GM12878 (cell line): ENCODE data around the gene ESYT3. TPM values are rescaled to one million over a fixed set of nuclear protein-coding genes. Genes with fewer than 3 reads are reported as not detected.

Experiments used
- ATAC-seq: fragments of 200-7000 bp; cut with Tn5 transposase; 3 replicates; pipeline ENCODE4 v1.9.1; 2020; ENCODE audit warnings: mild to moderate bottlenecking, moderate library complexity
- BruUV-seq: library from RNA; stranded (reverse); fragments of 400-500 nt; replicated peaks from 2 replicates; lab custom pipeline; 2021; lab: Mats Ljungman, UMichigan
- CTCF ChIA-PET: fragments of 300-600 bp; sonication (Branson Sonifier 250); formaldehyde crosslinking; extraction: SDS; loops from one replicate; lab custom pipeline; 2021; ENCODE audit warnings: inconsistent platforms; lab: Yijun Ruan, JAX
- POLR2A ChIA-PET: fragments of 350-600 bp; formaldehyde crosslinking; extraction: SDS; loops from one replicate; lab custom pipeline; 2021; ENCODE audit warnings: inconsistent platforms; lab: Charles Lee
- RAD21 ChIA-PET: fragments of 300-600 bp; sonication (Branson Sonifier 250); formaldehyde crosslinking; loops from one replicate; lab custom pipeline; 2023; ENCODE audit warnings: antibody characterized with exemption; ENCODE audit not compliant: unreplicated experiment; lab: Charles Lee
- SMC1A ChIA-PET: fragments of 300-600 bp; sonication (Branson Sonifier 250); formaldehyde crosslinking; loops from one replicate; lab custom pipeline; 2023; ENCODE audit not compliant: unreplicated experiment, uncharacterized antibody; lab: Charles Lee
- DNase-seq: peaks from one replicate; pipeline ENCODE4 v3.0.0-alpha.2; 2011; ENCODE audit warnings: low read depth, low spot score
- FAIRE-seq: peaks from 3 replicates; lab custom pipeline; 2011; peaks lifted over from hg19 to GRCh38; lab: Jason Lieb, UNC
- H2AFZ ChIP-seq: 2 replicates; pipeline ENCODE4 v1.6.0; 2011; ENCODE audit warnings: low read depth, low read length, control low read depth; ENCODE audit not compliant: control insufficient read depth
- H3K27ac ChIP-seq: 2 replicates; pipeline ENCODE4 v1.5.1; 2011; ENCODE audit warnings: control low read depth; ENCODE audit not compliant: control insufficient read depth, insufficient read depth
- H3K27me3 ChIP-seq, 2 experiments: replicated peaks in 1 of 2; 2 replicates each; pipeline versions ENCODE4 v1.6.0 to v1.6.1; 2011; ENCODE audit warnings: low read length in 1 of 2; ENCODE audit not compliant: control insufficient read depth in 2 of 2, insufficient read depth in 2 of 2
- H3K36me3 ChIP-seq, 2 experiments: 2 replicates each; pipeline ENCODE4 v1.5.1; 2011; ENCODE audit warnings: low read length in 1 of 2; ENCODE audit not compliant: control insufficient read depth in 2 of 2, insufficient read depth in 2 of 2
- H3K4me1 ChIP-seq: 2 replicates; pipeline ENCODE4 v1.6.1; 2011; ENCODE audit warnings: mild to moderate bottlenecking, low read length, moderate library complexity, mixed read lengths; ENCODE audit not compliant: control insufficient read depth, insufficient read depth
- H3K4me2 ChIP-seq: 2 replicates; pipeline ENCODE4 v1.6.0; 2011; ENCODE audit warnings: control low read depth; ENCODE audit not compliant: control insufficient read depth, insufficient read depth
- H3K4me3 ChIP-seq: fragments of 200-600 bp; sonication (generic); 2 replicates; pipeline ENCODE4 v1.5.1; 2016
- H3K79me2 ChIP-seq: 2 replicates; pipeline ENCODE4 v1.6.0; 2011; ENCODE audit warnings: low read length; ENCODE audit not compliant: control insufficient read depth, insufficient read depth
- H3K9ac ChIP-seq: 2 replicates; pipeline ENCODE4 v1.8.0; 2011; ENCODE audit warnings: low read length, control low read depth, mixed read lengths; ENCODE audit not compliant: control insufficient read depth, insufficient read depth
- H3K9me3 ChIP-seq: replicated peaks from 3 replicates; pipeline ENCODE4 v1.5.1; 2011; ENCODE audit warnings: mild to moderate bottlenecking, low read length; ENCODE audit not compliant: control insufficient read depth, insufficient read depth
- H4K20me1 ChIP-seq: 2 replicates; pipeline ENCODE4 v1.6.0; 2011; ENCODE audit not compliant: control insufficient read depth, insufficient read depth
- CEBPB ChIP-seq, 2 experiments: fragments of 150-350 bp in 1 of 2; IDR thresholded peaks; 2 replicates each; pipeline ENCODE4 v1.6.1; 2012 to 2014; ENCODE audit warnings: low read depth in 2 of 2, low read length in 2 of 2, borderline replicate concordance in 1 of 2, inconsistent platforms in 1 of 2
- CHD4 ChIP-seq: fragments of 200-600 bp; sonication (generic); IDR thresholded peaks from 2 replicates; pipeline ENCODE4 v1.6.1; 2016; ENCODE audit warnings: mild to moderate bottlenecking
- CREM ChIP-seq: IDR thresholded peaks from 2 replicates; pipeline ENCODE4 v1.6.1; 2014; ENCODE audit warnings: antibody characterized with exemption, low read depth
- GABPA ChIP-seq: IDR thresholded peaks from 2 replicates; pipeline ENCODE4 v1.6.1; 2014; ENCODE audit warnings: antibody characterized with exemption, low read depth, mild to moderate bottlenecking, inconsistent platforms
- HCFC1 ChIP-seq: fragments of 150-350 bp; IDR thresholded peaks from 2 replicates; pipeline ENCODE4 v1.6.1; 2014; ENCODE audit warnings: low read length
- IKZF2 ChIP-seq, 2 experiments: fragments of 450-650 bp; IDR thresholded peaks; 2 replicates each; pipeline ENCODE4 v1.6.1; 2017; ENCODE audit warnings: mild to moderate bottlenecking in 2 of 2, moderate library complexity in 2 of 2
- KLF5 ChIP-seq: fragments of 450-650 bp; IDR thresholded peaks from 2 replicates; pipeline ENCODE4 v1.6.1; 2014; ENCODE audit warnings: mild to moderate bottlenecking; ENCODE audit not compliant: partially characterized antibody
- NRF1 ChIP-seq: conservative IDR thresholded peaks from 2 replicates; pipeline ENCODE4 v1.6.1; 2011; ENCODE audit warnings: mild to moderate bottlenecking, low read depth, low read length, improper control_type of control experiment
- SP1 ChIP-seq: IDR thresholded peaks from one replicate; pipeline ENCODE4 v1.6.1; 2011; ENCODE audit warnings: low read depth, low read length
- SRF ChIP-seq, 2 experiments: IDR thresholded peaks; 2 replicates each; pipeline ENCODE4 v1.6.1; 2011; ENCODE audit warnings: low read depth in 2 of 2, low read length in 2 of 2, mild to moderate bottlenecking in 1 of 2, moderate library complexity in 1 of 2
- TARDBP ChIP-seq: IDR thresholded peaks from 2 replicates; pipeline ENCODE4 v1.6.1; 2016; ENCODE audit warnings: borderline replicate concordance
- ZBED1 ChIP-seq: IDR thresholded peaks from 2 replicates; pipeline ENCODE4 v1.6.1; 2016; ENCODE audit warnings: borderline replicate concordance
- WGBS: methylation state at CpG from one replicate; pipeline ENCODE4 v1.1.6; 2016; ENCODE audit warnings: low lambda C conversion rate; ENCODE audit not compliant: insufficient replicate concordance, insufficient coverage; ENCODE audit errors: missing lambda C conversion rate; 5-methylcytosine and 5-hydroxymethylcytosine counted together
- in situ Hi-C: fragments of 300-500 bp; cut with MboI; formaldehyde crosslinking; loops from 9 replicates; pipeline ENCODE4 v1.14.3; 2018; ENCODE audit warnings: mixed read lengths
- intact Hi-C: fragments of 100-400 bp; cut with micrococcal nuclease; formaldehyde crosslinking; loops from one replicate; pipeline ENCODE4 v1.14.2; 2022; ENCODE audit not compliant: unreplicated experiment
- polyA plus RNA-seq, 11 experiments: library from polyadenylated mRNA; depleted of rRNA in 4 of 11; unstranded in 6 of 11; stranded (reverse) in 5 of 11; fragments of >200 nt; fragmentation: Nextera tagmentation in 4 of 11; fragmentation: Illumina TruSeq in 1 of 11; extraction: Ambion mirVana in 4 of 11; extraction: Trizol in 1 of 11; gene quantifications; 1 replicate in 1 of 11; 2 replicates in 10 of 11; pipeline versions ENCODE4 v1.2.1 to v1.2.3, GENCODE V29; 2011 to 2016; ENCODE audit warnings: inconsistent platforms in 2 of 11, missing spikeins in 2 of 11, low read depth in 1 of 11
- total RNA-seq, 4 experiments: library from RNA; depleted of rRNA in 3 of 4; stranded (reverse); fragments of >200 nt in 3 of 4; fragmentation: Illumina TruSeq in 1 of 4; extraction: Trizol in 1 of 4; gene quantifications; 2 replicates each; pipeline versions ENCODE4 v1.2.1 to v1.2.3, GENCODE V29; 2013 to 2021
- TF ChIP-seq, protein P1 (sequence below): fragments of 450-650 bp; conservative IDR thresholded peaks from 2 replicates; pipeline ENCODE4 v1.6.1; 2017; ENCODE audit warnings: mild to moderate bottlenecking, moderate library complexity
- TF ChIP-seq, protein P2 (sequence below): fragments of 450-650 bp; IDR thresholded peaks from 2 replicates; pipeline ENCODE4 v1.6.1; 2018; ENCODE audit warnings: mild to moderate bottlenecking, low read depth, moderate library complexity; ENCODE audit not compliant: partially characterized antibody
- TF ChIP-seq, protein P3 (sequence below): fragments of 450-650 bp; formaldehyde crosslinking; IDR thresholded peaks from 2 replicates; pipeline ENCODE4 v1.5.0; 2022; ENCODE audit warnings: mild to moderate bottlenecking, missing genetic modification characterization

ESYT3 gene
- total and polyA plus RNA-seq, 10 of the 15 experiments (the other 5 are each of a cell fraction or from before 2014, with no cell fraction given): not detected

DNA sequence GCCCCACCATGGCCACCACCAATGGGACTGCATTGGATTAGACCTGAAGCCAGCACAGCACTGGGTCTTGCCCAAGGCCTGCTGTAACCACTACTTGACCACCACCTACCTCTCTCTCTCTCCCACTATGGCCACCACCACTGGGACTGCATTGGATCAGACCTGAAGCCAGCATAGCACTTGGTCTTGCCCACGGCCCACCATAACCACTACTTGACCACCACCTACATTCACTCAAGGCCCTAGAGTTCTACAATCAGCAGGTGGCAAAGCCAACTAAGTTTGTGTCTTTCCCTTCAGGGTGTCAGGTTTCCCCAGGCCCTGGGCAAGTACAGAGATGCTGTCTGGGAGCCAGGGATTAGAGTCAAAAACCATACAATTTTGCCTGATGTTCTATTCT, 57.6 kb downstream of the ESYT3 start:
- H3K4me2 ChIP-seq: no peak overlapping the region
- ChIA-PET CTCF (no interaction called here), POLR2A (no interaction called here), RAD21 (no interaction called here), SMC1A (no interaction called here)
- H3K9me3 ChIP-seq: peaks cover 3% of the 10 kb centered on the region; the same call in 1 of the 3 replicates
- in situ Hi-C loops: no loop called here
- no peak for ATAC-seq
- H3K79me2 ChIP-seq: no peaks in the 10 kb centered on the region
- no peak overlapping the region for H3K4me3 ChIP-seq
- no peak for FAIRE-seq
- DNase-seq: no peak
- H3K4me1 ChIP-seq: no peaks in the 10 kb centered on the region
- TF ChIP-seq CEBPB (IDR thresholded peaks at IDR 0.05; ENCODE audit: borderline replicate concordance in 1 of 2, low read depth in 2 of 2, low read length in 2 of 2): no peak
- no peak for TF ChIP-seq KLF5
- TF ChIP-seq, protein P1, sequence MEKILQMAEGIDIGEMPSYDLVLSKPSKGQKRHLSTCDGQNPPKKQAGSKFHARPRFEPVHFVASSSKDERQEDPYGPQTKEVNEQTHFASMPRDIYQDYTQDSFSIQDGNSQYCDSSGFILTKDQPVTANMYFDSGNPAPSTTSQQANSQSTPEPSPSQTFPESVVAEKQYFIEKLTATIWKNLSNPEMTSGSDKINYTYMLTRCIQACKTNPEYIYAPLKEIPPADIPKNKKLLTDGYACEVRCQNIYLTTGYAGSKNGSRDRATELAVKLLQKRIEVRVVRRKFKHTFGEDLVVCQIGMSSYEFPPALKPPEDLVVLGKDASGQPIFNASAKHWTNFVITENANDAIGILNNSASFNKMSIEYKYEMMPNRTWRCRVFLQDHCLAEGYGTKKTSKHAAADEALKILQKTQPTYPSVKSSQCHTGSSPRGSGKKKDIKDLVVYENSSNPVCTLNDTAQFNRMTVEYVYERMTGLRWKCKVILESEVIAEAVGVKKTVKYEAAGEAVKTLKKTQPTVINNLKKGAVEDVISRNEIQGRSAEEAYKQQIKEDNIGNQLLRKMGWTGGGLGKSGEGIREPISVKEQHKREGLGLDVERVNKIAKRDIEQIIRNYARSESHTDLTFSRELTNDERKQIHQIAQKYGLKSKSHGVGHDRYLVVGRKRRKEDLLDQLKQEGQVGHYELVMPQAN: no peak
- no peak for TF ChIP-seq CHD4
- TF ChIP-seq HCFC1: no peak
- no peak for TF ChIP-seq GABPA
- TF ChIP-seq SRF (IDR thresholded peaks at IDR 0.05; ENCODE audit: low read depth in 2 of 2, low read length in 2 of 2): no peak
- no peak for TF ChIP-seq ZBED1
- TF ChIP-seq TARDBP: no peak
- TF ChIP-seq CREM: no peak
- TF ChIP-seq IKZF2 (IDR thresholded peaks at IDR 0.05): no peak
- TF ChIP-seq, protein P2, sequence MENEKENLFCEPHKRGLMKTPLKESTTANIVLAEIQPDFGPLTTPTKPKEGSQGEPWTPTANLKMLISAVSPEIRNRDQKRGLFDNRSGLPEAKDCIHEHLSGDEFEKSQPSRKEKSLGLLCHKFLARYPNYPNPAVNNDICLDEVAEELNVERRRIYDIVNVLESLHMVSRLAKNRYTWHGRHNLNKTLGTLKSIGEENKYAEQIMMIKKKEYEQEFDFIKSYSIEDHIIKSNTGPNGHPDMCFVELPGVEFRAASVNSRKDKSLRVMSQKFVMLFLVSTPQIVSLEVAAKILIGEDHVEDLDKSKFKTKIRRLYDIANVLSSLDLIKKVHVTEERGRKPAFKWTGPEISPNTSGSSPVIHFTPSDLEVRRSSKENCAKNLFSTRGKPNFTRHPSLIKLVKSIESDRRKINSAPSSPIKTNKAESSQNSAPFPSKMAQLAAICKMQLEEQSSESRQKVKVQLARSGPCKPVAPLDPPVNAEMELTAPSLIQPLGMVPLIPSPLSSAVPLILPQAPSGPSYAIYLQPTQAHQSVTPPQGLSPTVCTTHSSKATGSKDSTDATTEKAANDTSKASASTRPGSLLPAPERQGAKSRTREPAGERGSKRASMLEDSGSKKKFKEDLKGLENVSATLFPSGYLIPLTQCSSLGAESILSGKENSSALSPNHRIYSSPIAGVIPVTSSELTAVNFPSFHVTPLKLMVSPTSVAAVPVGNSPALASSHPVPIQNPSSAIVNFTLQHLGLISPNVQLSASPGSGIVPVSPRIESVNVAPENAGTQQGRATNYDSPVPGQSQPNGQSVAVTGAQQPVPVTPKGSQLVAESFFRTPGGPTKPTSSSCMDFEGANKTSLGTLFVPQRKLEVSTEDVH: no peak
- TF ChIP-seq SP1: no peak
- TF ChIP-seq, protein P3, sequence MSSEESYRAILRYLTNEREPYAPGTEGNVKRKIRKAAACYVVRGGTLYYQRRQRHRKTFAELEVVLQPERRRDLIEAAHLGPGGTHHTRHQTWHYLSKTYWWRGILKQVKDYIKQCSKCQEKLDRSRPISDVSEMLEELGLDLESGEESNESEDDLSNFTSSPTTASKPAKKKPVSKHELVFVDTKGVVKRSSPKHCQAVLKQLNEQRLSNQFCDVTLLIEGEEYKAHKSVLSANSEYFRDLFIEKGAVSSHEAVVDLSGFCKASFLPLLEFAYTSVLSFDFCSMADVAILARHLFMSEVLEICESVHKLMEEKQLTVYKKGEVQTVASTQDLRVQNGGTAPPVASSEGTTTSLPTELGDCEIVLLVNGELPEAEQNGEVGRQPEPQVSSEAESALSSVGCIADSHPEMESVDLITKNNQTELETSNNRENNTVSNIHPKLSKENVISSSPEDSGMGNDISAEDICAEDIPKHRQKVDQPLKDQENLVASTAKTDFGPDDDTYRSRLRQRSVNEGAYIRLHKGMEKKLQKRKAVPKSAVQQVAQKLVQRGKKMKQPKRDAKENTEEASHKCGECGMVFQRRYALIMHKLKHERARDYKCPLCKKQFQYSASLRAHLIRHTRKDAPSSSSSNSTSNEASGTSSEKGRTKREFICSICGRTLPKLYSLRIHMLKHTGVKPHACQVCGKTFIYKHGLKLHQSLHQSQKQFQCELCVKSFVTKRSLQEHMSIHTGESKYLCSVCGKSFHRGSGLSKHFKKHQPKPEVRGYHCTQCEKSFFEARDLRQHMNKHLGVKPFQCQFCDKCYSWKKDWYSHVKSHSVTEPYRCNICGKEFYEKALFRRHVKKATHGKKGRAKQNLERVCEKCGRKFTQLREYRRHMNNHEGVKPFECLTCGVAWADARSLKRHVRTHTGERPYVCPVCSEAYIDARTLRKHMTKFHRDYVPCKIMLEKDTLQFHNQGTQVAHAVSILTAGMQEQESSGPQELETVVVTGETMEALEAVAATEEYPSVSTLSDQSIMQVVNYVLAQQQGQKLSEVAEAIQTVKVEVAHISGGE (CRISPR knock-in tag): no peak
- TF ChIP-seq NRF1: no peak
- no TSS peak for BruUV-seq
- H2AFZ ChIP-seq: no peak overlapping the region
- 0% methylated on average over 1 of the region's 1 CpG for WGBS
- H3K36me3 ChIP-seq: no peaks in the 10 kb centered on the region
- H3K27me3 ChIP-seq: no peaks in the 10 kb centered on the region
- intact Hi-C loops: no loop called here
- H3K27ac ChIP-seq: no peak overlapping the region
- H4K20me1 ChIP-seq: no peaks in the 10 kb centered on the region
- no peak overlapping the region for H3K9ac ChIP-seq
